BJ (cell line): Measurements from ENCODE around the gene IRX4. TPM values are rescaled to one million over a fixed set of nuclear protein-coding genes. Genes with fewer than 3 reads are reported as not detected.

Source experiments
- CTCF ChIA-PET: fragments of 350-600 bp; formaldehyde crosslinking; extraction: SDS; loops from one replicate; lab custom pipeline; 2021; ENCODE audit warnings: antibody characterized with exemption, inconsistent platforms; lab: Yijun Ruan, JAX
- POLR2A ChIA-PET: fragments of 300-600 bp; sonication (Branson Sonifier 250); formaldehyde crosslinking; extraction: SDS; loops from one replicate; lab custom pipeline; 2021; ENCODE audit warnings: antibody characterized with exemption; lab: Charles Lee
- DNase-seq: peaks from one replicate; pipeline ENCODE4 v3.0.0-alpha.2; 2011; ENCODE audit warnings: low read depth
- H3K27me3 ChIP-seq: 2 replicates; pipeline ENCODE4 v1.6.0; 2011; ENCODE audit warnings: low read length; ENCODE audit not compliant: control insufficient read depth, insufficient read depth
- H3K36me3 ChIP-seq: 2 replicates; pipeline ENCODE4 v1.5.1; 2011; ENCODE audit warnings: low read length; ENCODE audit not compliant: control insufficient read depth, insufficient read depth
- H3K4me3 ChIP-seq: 2 replicates; pipeline ENCODE4 v1.5.1; 2011; ENCODE audit warnings: low read depth, mild to moderate bottlenecking, control low read depth, low read length
- CTCF ChIP-seq: IDR thresholded peaks from 2 replicates; pipeline ENCODE4 v1.5.1; 2011; ENCODE audit warnings: low read depth, mild to moderate bottlenecking, control low read depth, inconsistent platforms, low read length, moderate library complexity; ENCODE audit not compliant: insufficient read depth
- polyA plus RNA-seq: library from polyadenylated mRNA; depleted of rRNA; stranded (reverse); fragments of >200 nt; gene quantifications from 2 replicates; pipeline ENCODE4 v1.2.3, GENCODE V29; 2011

The IRX4 gene
- polyA plus RNA-seq, 1 experiment = not detected

DNA sequence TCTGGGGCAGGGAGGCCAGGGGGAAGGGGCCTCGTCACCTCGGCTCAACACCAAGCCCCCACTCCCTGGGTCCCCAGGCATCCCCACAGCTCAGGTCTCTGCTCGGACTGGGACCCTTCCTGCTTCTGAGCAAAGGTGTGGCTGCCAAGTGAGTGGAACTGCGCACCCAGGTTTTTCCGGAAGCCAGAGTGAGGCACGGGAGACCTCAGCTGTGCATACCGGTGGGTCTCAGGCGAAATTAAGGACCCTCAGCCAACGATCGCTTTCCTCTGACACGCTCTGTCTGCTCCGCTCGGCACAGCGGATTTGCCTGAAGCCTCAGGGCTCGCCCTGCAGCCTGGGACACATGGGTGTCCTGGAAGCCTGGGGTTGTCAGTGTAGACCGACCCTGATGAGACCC lies 41.0 kb upstream of the IRX4 start:
- ChIA-PET CTCF (no interaction called here), POLR2A (no interaction called here)
- TF ChIP-seq CTCF = no peak
- no peak for DNase-seq
- Histone ChIP-seq H3K36me3 (no peaks in the 10 kb centered on the region), H3K4me3 (no peak overlapping the region), H3K27me3 (no peaks in the 10 kb centered on the region)

- no peaks in the 10 kb centered on the region for H3K27me3 ChIP-seq
- no peak for TF ChIP-seq CTCF
- no peak for DNase-seq
- POLR2A ChIA-PET = no interaction called here
- H3K36me3 ChIP-seq = no peaks in the 10 kb centered on the region
- CTCF ChIA-PET = no interaction called here
- no peak overlapping the region for H3K4me3 ChIP-seq
Measured at GRCh38 chr5:1923341-1923740, 40.6 kb upstream of the IRX4 start.

GRCh38 chr5:1921711-1922110 lies 39.0 kb upstream of the IRX4 start:
- CTCF ChIA-PET = no interaction called here
- Histone ChIP-seq H3K4me3 (no peak overlapping the region), H3K36me3 (no peaks in the 10 kb centered on the region), H3K27me3 (no peaks in the 10 kb centered on the region; the same call in 1 of the 2 replicates)
- no peak for DNase-seq
- POLR2A ChIA-PET = no interaction called here
- TF ChIP-seq CTCF = no peak

DNA sequence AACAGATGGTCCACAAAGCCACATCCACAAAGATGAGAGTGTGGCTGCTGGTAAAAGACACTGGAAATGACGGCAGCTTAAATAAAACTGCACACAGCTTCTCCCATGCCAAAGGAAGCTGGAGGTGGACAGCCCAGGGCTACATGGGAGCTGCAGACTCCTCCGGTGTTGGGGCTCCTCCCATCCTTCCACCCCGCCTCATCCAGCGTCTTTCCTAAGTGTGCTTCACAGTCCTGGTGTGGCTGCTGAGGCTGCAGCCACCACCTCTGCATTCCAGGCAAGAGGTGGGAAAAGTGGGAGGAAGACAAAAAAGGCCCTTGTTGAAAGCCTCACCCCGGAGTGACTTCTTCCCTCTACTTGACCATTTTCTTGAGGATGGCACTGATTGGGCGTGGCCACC lies 37.0 kb upstream of the IRX4 start:
- no peak for TF ChIP-seq CTCF
- Histone ChIP-seq H3K36me3 (no peaks in the 10 kb centered on the region), H3K27me3 (no peaks in the 10 kb centered on the region; the same call in 1 of the 2 replicates), H3K4me3 (no peak overlapping the region)
- ChIA-PET POLR2A (no interaction called here), CTCF (no interaction called here)
- DNase-seq = no peak

GRCh38 chr5:1919209-1919566 lies 36.5 kb upstream of the IRX4 start:
- ChIA-PET POLR2A (no interaction called here), CTCF (no interaction called here)
- Histone ChIP-seq H3K27me3 (no peaks in the 10 kb centered on the region; the same call in 1 of the 2 replicates), H3K4me3 (no peak overlapping the region), H3K36me3 (no peaks in the 10 kb centered on the region)
- no peak for DNase-seq
- TF ChIP-seq CTCF = no peak
